Ovary (tissue), 3 donors: ENCODE measurements around the gene CD9.

Experiments used
- CTCF ChIP-seq, 3 donors: fragments of 450-650 bp in 2 of 3; fragments of 200-600 bp in 1 of 3; IDR thresholded peaks; one replicate each; pipeline versions ENCODE4 v1.5.1 to v1.8.0; 2016 to 2022; ENCODE audit warnings: antibody characterized with exemption in 3 of 3, mild to moderate bottlenecking in 1 of 3
- POLR2A ChIP-seq: fragments of 450-650 bp; IDR thresholded peaks from one replicate; pipeline ENCODE4 v1.6.1; 2017; ENCODE audit warnings: antibody characterized with exemption, mild to moderate bottlenecking, moderate library complexity
- donor health status: DM: no; HTN: no; CAD: no.

GRCh38 chr12:6177642-6178358 lies 22.4 kb upstream of the CD9 start:
- TF ChIP-seq POLR2A (no peak), CTCF (IDR thresholded peaks at IDR 0.05) (no peak)
